Smooth muscle cell (in vitro differentiated cells): ENCODE measurements around the gene NTSR2. TPM values are rescaled to one million over a fixed set of nuclear protein-coding genes. Genes with fewer than 3 reads are reported as not detected.

Source experiments
- DNase-seq: peaks from one replicate; lab custom pipeline; 2025; ENCODE audit not compliant: unreplicated experiment; lab: John Stamatoyannopoulos, UW
- H2AFZ ChIP-seq: fragments of 200-600 bp; sonication (generic); 2 replicates; pipeline ENCODE4 v1.6.0; 2016; ENCODE audit warnings: antibody characterized with exemption, low read depth, mild to moderate bottlenecking
- H3F3A ChIP-seq: fragments of 200-600 bp; sonication (generic); 2 replicates; pipeline ENCODE4 v1.6.0; 2017; ENCODE audit warnings: antibody characterized with exemption, low read depth
- H3K27ac ChIP-seq: fragments of 200-600 bp; sonication (generic); 2 replicates; pipeline ENCODE4 v1.5.1; 2016; ENCODE audit warnings: low read depth, mild to moderate bottlenecking
- H3K27me3 ChIP-seq: fragments of 200-600 bp; sonication (generic); 2 replicates; pipeline ENCODE4 v1.6.1; 2016; ENCODE audit warnings: low read depth, mild to moderate bottlenecking
- H3K36me3 ChIP-seq: fragments of 200-600 bp; sonication (generic); 2 replicates; pipeline ENCODE4 v1.5.1; 2016; ENCODE audit warnings: low read depth
- H3K4me1 ChIP-seq: fragments of 200-600 bp; sonication (generic); 2 replicates; pipeline ENCODE4 v1.5.1; 2016; ENCODE audit warnings: low read depth
- H3K4me2 ChIP-seq: fragments of 200-600 bp; sonication (generic); 2 replicates; pipeline ENCODE4 v1.6.0; 2016; ENCODE audit warnings: mild to moderate bottlenecking
- H3K4me3 ChIP-seq: fragments of 200-600 bp; sonication (generic); 2 replicates; pipeline ENCODE4 v1.5.1; 2016; ENCODE audit warnings: mild to moderate bottlenecking
- H3K79me2 ChIP-seq: fragments of 200-600 bp; sonication (generic); 2 replicates; pipeline ENCODE4 v1.6.0; 2016; ENCODE audit warnings: low read depth, mild to moderate bottlenecking
- H3K9ac ChIP-seq: fragments of 200-600 bp; sonication (generic); 2 replicates; pipeline ENCODE4 v1.6.0; 2016; ENCODE audit warnings: low read depth
- H3K9me3 ChIP-seq: fragments of 200-600 bp; sonication (generic); replicated peaks from 2 replicates; pipeline ENCODE4 v1.5.1; 2016; ENCODE audit warnings: low read depth
- H4K20me1 ChIP-seq: fragments of 200-600 bp; sonication (generic); 2 replicates; pipeline ENCODE4 v1.6.0; 2016; ENCODE audit warnings: low read depth
- WGBS: methylation state at CpG from one replicate; pipeline ENCODE4 v1.1.7; 2016; ENCODE audit warnings: low lambda C conversion rate; 5-methylcytosine and 5-hydroxymethylcytosine counted together
- polyA plus RNA-seq: library from polyadenylated mRNA; unstranded; fragments of >200 nt; fragmentation: Nextera tagmentation; extraction: Ambion mirVana; gene quantifications from 2 replicates; pipeline ENCODE4 v1.2.1, GENCODE V29; 2016
- total RNA-seq: library from RNA; depleted of rRNA; stranded (reverse); fragments of >200 nt; gene quantifications from 2 replicates; pipeline ENCODE4 v1.2.3, GENCODE V29; 2014
- TF ChIP-seq, protein P1 (sequence below): fragments of 200-600 bp; sonication (generic); IDR thresholded peaks from 2 replicates; pipeline ENCODE4 v1.5.1; 2017; ENCODE audit warnings: borderline replicate concordance, mild to moderate bottlenecking, antibody characterized with exemption; ENCODE audit not compliant: insufficient read depth, poor library complexity, severe bottlenecking

NTSR2 gene
- total and polyA plus RNA-seq, 2 experiments from 2014 or later: not detected

- Histone ChIP-seq H4K20me1 (no peaks in the 10 kb centered on the region), H3K9ac (no peak overlapping the region), H3K27ac (no peak overlapping the region), H3K4me1 (no peaks in the 10 kb centered on the region), H2AFZ (no peak overlapping the region), H3K4me2 (no peak overlapping the region), H3K27me3 (peaks cover 58% of the 10 kb centered on the region), H3K9me3 (no peaks in the 10 kb centered on the region), H3K79me2 (no peaks in the 10 kb centered on the region), H3F3A (no peaks in the 10 kb centered on the region), H3K36me3 (no peaks in the 10 kb centered on the region), H3K4me3 (no peak overlapping the region)
- TF ChIP-seq, protein P1, sequence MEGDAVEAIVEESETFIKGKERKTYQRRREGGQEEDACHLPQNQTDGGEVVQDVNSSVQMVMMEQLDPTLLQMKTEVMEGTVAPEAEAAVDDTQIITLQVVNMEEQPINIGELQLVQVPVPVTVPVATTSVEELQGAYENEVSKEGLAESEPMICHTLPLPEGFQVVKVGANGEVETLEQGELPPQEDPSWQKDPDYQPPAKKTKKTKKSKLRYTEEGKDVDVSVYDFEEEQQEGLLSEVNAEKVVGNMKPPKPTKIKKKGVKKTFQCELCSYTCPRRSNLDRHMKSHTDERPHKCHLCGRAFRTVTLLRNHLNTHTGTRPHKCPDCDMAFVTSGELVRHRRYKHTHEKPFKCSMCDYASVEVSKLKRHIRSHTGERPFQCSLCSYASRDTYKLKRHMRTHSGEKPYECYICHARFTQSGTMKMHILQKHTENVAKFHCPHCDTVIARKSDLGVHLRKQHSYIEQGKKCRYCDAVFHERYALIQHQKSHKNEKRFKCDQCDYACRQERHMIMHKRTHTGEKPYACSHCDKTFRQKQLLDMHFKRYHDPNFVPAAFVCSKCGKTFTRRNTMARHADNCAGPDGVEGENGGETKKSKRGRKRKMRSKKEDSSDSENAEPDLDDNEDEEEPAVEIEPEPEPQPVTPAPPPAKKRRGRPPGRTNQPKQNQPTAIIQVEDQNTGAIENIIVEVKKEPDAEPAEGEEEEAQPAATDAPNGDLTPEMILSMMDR: no peak
- 89% methylated on average over 3 of the region's 3 CpGs for WGBS
- DNase-seq: no peak
Measured at GRCh38 chr2:11675423-11676112, 5.6 kb upstream of the NTSR2 start.

- no peaks in the 10 kb centered on the region for H3K36me3 ChIP-seq
- TF ChIP-seq, protein P1: no peak
Measured at GRCh38 chr2:11674983-11675382, 5.0 kb upstream of the NTSR2 start.

GRCh38 chr2:11672407-11672806, 2.4 kb upstream of the NTSR2 start:
- no peak for DNase-seq
- TF ChIP-seq, protein P1: no peak
- no peak overlapping the region for H2AFZ ChIP-seq
- no peaks in the 10 kb centered on the region for H4K20me1 ChIP-seq
- no peaks in the 10 kb centered on the region for H3K79me2 ChIP-seq
- peaks cover 54% of the 10 kb centered on the region for H3K27me3 ChIP-seq
- H3K4me3 ChIP-seq: no peak overlapping the region
- H3K27ac ChIP-seq: no peak overlapping the region
- H3K4me1 ChIP-seq: no peaks in the 10 kb centered on the region
- 88% methylated on average over 3 of the region's 3 CpGs for WGBS
- H3K9ac ChIP-seq: no peak overlapping the region
- no peaks in the 10 kb centered on the region for H3F3A ChIP-seq
- no peaks in the 10 kb centered on the region for H3K36me3 ChIP-seq
- no peak overlapping the region for H3K4me2 ChIP-seq
- H3K9me3 ChIP-seq: no peaks in the 10 kb centered on the region

More at GRCh38 chr2:11674983-11675382, 5.0 kb upstream of the NTSR2 start:
- Histone ChIP-seq H3K27me3 (peaks cover 64% of the 10 kb centered on the region), H3K79me2 (no peaks in the 10 kb centered on the region), H3K4me1 (no peaks in the 10 kb centered on the region), H3K4me3 (no peak overlapping the region), H3K27ac (no peak overlapping the region), H2AFZ (no peak overlapping the region), H4K20me1 (no peaks in the 10 kb centered on the region), H3K4me2 (no peak overlapping the region), H3K9me3 (no peaks in the 10 kb centered on the region), H3F3A (no peaks in the 10 kb centered on the region), H3K9ac (no peak overlapping the region)
- no peak for DNase-seq
- 77% methylated on average over 10 of the region's 10 CpGs for WGBS
